Gastrocnemius medialis (tissue), 4 donors: ENCODE results near the gene INSYN2A. TPM values are rescaled to one million over a fixed set of nuclear protein-coding genes. Genes with fewer than 3 reads are reported as not detected.

Experiments used
- ATAC-seq, 2 donors: fragments of 150-250 bp; one replicate each; pipeline ENCODE4 v1.9.1; 2016
- DNase-seq, 2 donors: peaks; one replicate each; pipeline ENCODE4 v3.0.0-alpha.2; 2019
- H3K27ac ChIP-seq, 4 donors: fragments of 200-600 bp; sonication (generic); 1 replicate in 1 of 4; 2 replicates in 3 of 4; pipeline ENCODE4 v1.5.1; 2016 to 2018; ENCODE audit warnings: mild to moderate bottlenecking in 2 of 4, moderate library complexity in 1 of 4
- H3K27me3 ChIP-seq, 3 donors: fragments of 200-600 bp; sonication (generic) in 2 of 3; 1 replicate in 1 of 3; 2 replicates in 2 of 3; pipeline versions ENCODE4 v1.5.1 to v1.6.0; 2016 to 2019; ENCODE audit warnings: mild to moderate bottlenecking in 1 of 3, moderate library complexity in 1 of 3
- H3K36me3 ChIP-seq, 2 donors: fragments of 200-600 bp; sonication (generic) in 1 of 2; one replicate each; pipeline ENCODE4 v1.5.1; 2017 to 2018
- H3K4me1 ChIP-seq, 2 donors: fragments of 200-600 bp; sonication (generic) in 1 of 2; one replicate each; pipeline ENCODE4 v1.5.1; 2016 to 2017; ENCODE audit warnings: mild to moderate bottlenecking in 2 of 2
- H3K4me3 ChIP-seq, 4 donors: fragments of 200-600 bp; sonication (generic) in 3 of 4; 1 replicate in 1 of 4; 2 replicates in 3 of 4; pipeline ENCODE4 v1.5.1; 2016 to 2019; ENCODE audit warnings: mild to moderate bottlenecking in 2 of 4
- H3K9me3 ChIP-seq, 3 donors: fragments of 200-600 bp; sonication (generic) in 2 of 3; 1 replicate in 1 of 3; 2 replicates in 2 of 3; pipeline ENCODE4 v1.5.1; 2016 to 2019
- CTCF ChIP-seq, 5 experiments: fragments of 450-650 bp in 3 of 5; fragments of 200-600 bp in 2 of 5; sonication (generic) in 2 of 5; IDR thresholded peaks in 4 of 5; conservative IDR thresholded peaks in 1 of 5; 1 replicate in 4 of 5; 2 replicates in 1 of 5; pipeline ENCODE4 v1.5.1; 2016 to 2019; ENCODE audit warnings: antibody characterized with exemption in 5 of 5, mild to moderate bottlenecking in 3 of 5, moderate library complexity in 3 of 5
- POLR2A ChIP-seq, 2 donors: fragments of 450-650 bp; IDR thresholded peaks; one replicate each; pipeline ENCODE4 v1.6.1; 2017; ENCODE audit warnings: antibody characterized with exemption in 2 of 2, mild to moderate bottlenecking in 2 of 2, moderate library complexity in 2 of 2
- in situ Hi-C, 4 donors: fragments of 200-750 bp; cut with MboI; loops; one replicate each; pipeline versions ENCODE4 v1.15.0 to v1.8.0; 2017; ENCODE audit warnings: low sequenced_read_pairs in 4 of 4
- intact Hi-C: fragments of 100-400 bp; cut with DNase I; formaldehyde crosslinking; loops from one replicate; pipeline ENCODE4 v1.15.1; 2023; ENCODE audit warnings: low total_unique reads
- total RNA-seq, 4 donors: library from RNA; depleted of rRNA; stranded (reverse); fragments of >200 nt; gene quantifications; one replicate each; pipeline versions ENCODE4 v1.1.0 to v1.2.3, GENCODE V29; 2016

The INSYN2A gene
- total RNA-seq: not detected

- no peaks in the 10 kb centered on the region for H3K9me3 ChIP-seq
- DNase-seq: no peak
- intact Hi-C loops: no loop called here
- peak in 1 of 2 donors; percentile 30 for ATAC-seq
- H3K27me3 ChIP-seq: peaks cover 0 to 8% (median 0%) of the 10 kb centered on the region in 3 donors
- no peaks in the 10 kb centered on the region for H3K36me3 ChIP-seq
- TF ChIP-seq POLR2A (IDR thresholded peaks at IDR 0.05): no peak
- no peak for TF ChIP-seq CTCF (IDR thresholded peaks at IDR 0.05 in 4 of 5, conservative IDR thresholded peaks at IDR 0.05 in 1 of 5)
- in situ Hi-C loops: no loop called here
- peak within 1 kb of the TSS; percentile 2 to 46 (median 40) for H3K4me3 ChIP-seq
- no peak within 1 kb of the TSS for H3K27ac ChIP-seq
- H3K4me1 ChIP-seq: no peaks in the 10 kb centered on the region
Measured at GRCh38 chr10:127196282-127197153, at the start of gene INSYN2A. Gene INSYN2A, minus strand, starts transcription at chr10:127196591. Its CDS starts 20,196 bp downstream, at chr10:127176395.

GRCh38 chr10:127245456-127245855 is 49.1 kb upstream of the INSYN2A start:
- Histone ChIP-seq H3K36me3 (no peaks in the 10 kb centered on the region), H3K27me3 (no peaks in the 10 kb centered on the region), H3K9me3 (no peaks in the 10 kb centered on the region), H3K4me1 (no peaks in the 10 kb centered on the region), H3K4me3 (no peak overlapping the region), H3K27ac (no peak overlapping the region)
- in situ Hi-C loops: no loop called here
- no peak for ATAC-seq
- no peak for DNase-seq
- TF ChIP-seq CTCF (IDR thresholded peaks at IDR 0.05 in 4 of 5, conservative IDR thresholded peaks at IDR 0.05 in 1 of 5) (no peak), POLR2A (IDR thresholded peaks at IDR 0.05) (no peak)
- intact Hi-C loops: no loop called here

- ATAC-seq: no peak
- TF ChIP-seq POLR2A (IDR thresholded peaks at IDR 0.05) (no peak), CTCF (IDR thresholded peaks at IDR 0.05 in 4 of 5, conservative IDR thresholded peaks at IDR 0.05 in 1 of 5) (peak in 1 of 5 experiments; percentile 20)
- in situ Hi-C loops: no loop called here
- Histone ChIP-seq H3K9me3 (no peaks in the 10 kb centered on the region), H3K27me3 (no peaks in the 10 kb centered on the region), H3K4me3 (no peak overlapping the region), H3K27ac (no peak overlapping the region), H3K4me1 (no peaks in the 10 kb centered on the region), H3K36me3 (no peaks in the 10 kb centered on the region)
- intact Hi-C loops: no loop called here
- no peak for DNase-seq
Measured at GRCh38 chr10:127243490-127244272, 47.3 kb upstream of the INSYN2A start.

- H3K27ac ChIP-seq: no peak overlapping the region
- no peaks in the 10 kb centered on the region for H3K36me3 ChIP-seq
- no peak overlapping the region for H3K4me3 ChIP-seq
- ATAC-seq: no peak
- no peaks in the 10 kb centered on the region for H3K4me1 ChIP-seq
- intact Hi-C loops (no loop called here), in situ Hi-C loops (no loop called here)
- H3K9me3 ChIP-seq: no peaks in the 10 kb centered on the region
- no peak for DNase-seq
- TF ChIP-seq POLR2A (IDR thresholded peaks at IDR 0.05) (no peak), CTCF (IDR thresholded peaks at IDR 0.05 in 4 of 5, conservative IDR thresholded peaks at IDR 0.05 in 1 of 5) (no peak)
- no peaks in the 10 kb centered on the region for H3K27me3 ChIP-seq
Measured at GRCh38 chr10:127242914-127243313, 46.5 kb upstream of the INSYN2A start.
